AG09319 (cell line): Measurements from ENCODE around the gene CELF6.

Experiments used
- DNase-seq: peaks from one replicate; pipeline ENCODE4 v3.0.0-alpha.2; 2010; ENCODE audit warnings: low read depth; ENCODE audit errors: extremely low read depth
- CTCF ChIP-seq: IDR thresholded peaks from 2 replicates; pipeline ENCODE4 v1.5.1; 2011; ENCODE audit warnings: low read depth, mild to moderate bottlenecking, inconsistent platforms, low read length, moderate library complexity

The CELF6 gene

GRCh38 chr15:72319360-72319984 is 485 bp downstream of the CELF6 start:
- TF ChIP-seq CTCF: no peak
- DNase-seq: no peak

- no peak for DNase-seq
- TF ChIP-seq CTCF: no peak
These were observed 1.5 kb downstream of the CELF6 start for GRCh38 chr15:72318408-72318942.

- TF ChIP-seq CTCF: no peak
- DNase-seq: no peak
These were observed 4.1 kb downstream of the CELF6 start for GRCh38 chr15:72315706-72316370.

GRCh38 chr15:72313881-72314280 is 6.1 kb downstream of the CELF6 start:
- no peak for TF ChIP-seq CTCF
- DNase-seq: no peak

GRCh38 chr15:72313448-72313840 is 6.5 kb downstream of the CELF6 start:
- DNase-seq: no peak
- TF ChIP-seq CTCF: no peak

- TF ChIP-seq CTCF: peak; percentile 81
- DNase-seq: peak; percentile 49
These were observed 7.1 kb downstream of the CELF6 start for GRCh38 chr15:72312605-72313447.

- DNase-seq: no peak
- TF ChIP-seq CTCF: no peak
These were observed 12.9 kb downstream of the CELF6 start for GRCh38 chr15:72307026-72307425.
